Amniotic stem cell (primary cell): ENCODE results near the gene WDFY2.

ENCODE experiments used
- DNase-seq: peaks from one replicate; lab custom pipeline; 2025; lab: John Stamatoyannopoulos, UW

The WDFY2 gene

GRCh38 chr13:51601601-51602565 is 17.6 kb downstream of the WDFY2 start:
- DNase-seq: no peak

- DNase-seq: no peak
Observed at GRCh38 chr13:51603716-51604115, 19.5 kb downstream of the WDFY2 start.

- no peak for DNase-seq
Observed at GRCh38 chr13:51605698-51606097, 21.4 kb downstream of the WDFY2 start.

GRCh38 chr13:51607165-51607564 is 22.9 kb downstream of the WDFY2 start:
- no peak for DNase-seq

- DNase-seq: no peak
Observed at GRCh38 chr13:51608857-51609406, 24.7 kb downstream of the WDFY2 start.

- no peak for DNase-seq
Observed at GRCh38 chr13:51612867-51613266, 28.6 kb downstream of the WDFY2 start.

- DNase-seq: no peak
Observed at GRCh38 chr13:51613535-51613934, 29.3 kb downstream of the WDFY2 start.

- DNase-seq: no peak
Observed at GRCh38 chr13:51614350-51614786, 30.1 kb downstream of the WDFY2 start.

GRCh38 chr13:51618626-51619025 is 34.4 kb downstream of the WDFY2 start:
- no peak for DNase-seq

GRCh38 chr13:51619614-51620013 is 35.4 kb downstream of the WDFY2 start:
- peak; percentile 38 for DNase-seq

GRCh38 chr13:51620165-51620983 is 36.1 kb downstream of the WDFY2 start:
- no peak for DNase-seq

- no peak for DNase-seq
Observed at GRCh38 chr13:51621602-51622001, 37.3 kb downstream of the WDFY2 start.

- DNase-seq: no peak
Observed at GRCh38 chr13:51623473-51623872, 39.2 kb downstream of the WDFY2 start.

GRCh38 chr13:51624207-51624606 is 39.9 kb downstream of the WDFY2 start:
- DNase-seq: no peak

GRCh38 chr13:51624695-51625345 is 40.6 kb downstream of the WDFY2 start:
- no peak for DNase-seq

GRCh38 chr13:51625555-51626345 is 41.5 kb downstream of the WDFY2 start:
- DNase-seq: no peak

- no peak for DNase-seq
Observed at GRCh38 chr13:51626749-51627148, 42.5 kb downstream of the WDFY2 start.

GRCh38 chr13:51628059-51628852 is 44.0 kb downstream of the WDFY2 start:
- DNase-seq: no peak

- DNase-seq: no peak
Observed at GRCh38 chr13:51629491-51630287, 45.4 kb downstream of the WDFY2 start.

- DNase-seq: peak; percentile 9
Observed at GRCh38 chr13:51630288-51630615, 46.0 kb downstream of the WDFY2 start.
